ENCODE measurements around the gene ZNF280A. TPM values are rescaled to one million over a fixed set of nuclear protein-coding genes. Genes with fewer than 3 reads are reported as not detected.
A peak's percentile ranks its signal among the peaks of the same experiment; 100 is the strongest.

Gene ZNF280A
- total RNA-seq, 1 experiment from 2014 or later, result not detected

DNA sequence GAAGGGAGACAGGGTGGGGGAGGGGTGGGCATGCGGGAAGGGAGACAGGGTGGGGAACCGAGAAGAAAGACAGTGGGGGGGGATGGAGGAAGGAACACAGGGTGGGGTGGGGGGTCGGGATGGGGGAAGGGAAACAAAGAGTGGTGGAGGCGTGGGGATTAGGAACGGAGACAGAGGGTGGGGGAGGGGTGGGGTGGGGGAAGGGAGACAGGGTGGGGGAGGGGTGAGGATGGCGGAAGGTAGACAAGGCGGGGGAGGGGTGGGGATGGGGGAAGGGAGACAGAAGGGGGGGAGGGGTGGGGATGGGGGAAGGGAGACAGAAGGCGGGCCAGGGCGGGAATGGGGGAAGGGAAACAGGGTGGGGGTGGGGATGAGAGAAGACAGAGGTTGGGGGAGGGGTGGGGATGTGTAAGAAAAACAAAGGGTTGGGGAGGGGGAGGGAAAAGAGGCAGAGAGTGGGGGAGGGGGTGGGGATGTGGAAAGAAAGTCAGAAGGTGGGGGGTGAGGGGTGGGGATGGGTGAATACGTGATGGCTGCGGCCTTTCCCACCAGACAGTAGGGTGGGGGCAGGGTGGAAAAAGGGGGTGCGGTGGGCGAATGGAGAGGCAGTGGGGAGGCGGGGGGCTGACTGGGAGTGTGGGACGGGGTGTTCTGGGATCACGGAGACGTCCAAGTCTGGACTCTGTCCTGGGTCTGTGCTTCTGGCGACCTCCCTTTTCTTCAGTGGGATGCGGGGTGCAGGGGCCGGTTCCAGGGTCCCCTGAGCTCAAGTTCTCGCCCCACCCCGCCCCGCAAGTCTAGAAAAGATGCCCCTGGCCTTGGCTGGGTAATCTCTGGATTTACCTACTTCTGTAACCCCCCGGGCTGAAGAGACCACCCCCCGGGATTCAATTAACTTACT lies 38.3 kb upstream of the ZNF280A start:
- DNase-seq, result no peak
- peak overlapping the region; percentile 74 for H3K4me3 ChIP-seq (ENCODE audit: low read length)
- H4K20me1 ChIP-seq (ENCODE audit: low read length), result no peaks in the 10 kb centered on the region
- H3K4me2 ChIP-seq (ENCODE audit: low read length), result peak overlapping the region; percentile 81
- no peak for TF ChIP-seq EZH2 (IDR thresholded peaks at IDR 0.05; ENCODE audit: low read length, unreplicated experiment)
- TF ChIP-seq EZH2phosphoT487 (IDR thresholded peaks at IDR 0.05; ENCODE audit: borderline replicate concordance, low read length), result no peak
- TF ChIP-seq, protein P1, sequence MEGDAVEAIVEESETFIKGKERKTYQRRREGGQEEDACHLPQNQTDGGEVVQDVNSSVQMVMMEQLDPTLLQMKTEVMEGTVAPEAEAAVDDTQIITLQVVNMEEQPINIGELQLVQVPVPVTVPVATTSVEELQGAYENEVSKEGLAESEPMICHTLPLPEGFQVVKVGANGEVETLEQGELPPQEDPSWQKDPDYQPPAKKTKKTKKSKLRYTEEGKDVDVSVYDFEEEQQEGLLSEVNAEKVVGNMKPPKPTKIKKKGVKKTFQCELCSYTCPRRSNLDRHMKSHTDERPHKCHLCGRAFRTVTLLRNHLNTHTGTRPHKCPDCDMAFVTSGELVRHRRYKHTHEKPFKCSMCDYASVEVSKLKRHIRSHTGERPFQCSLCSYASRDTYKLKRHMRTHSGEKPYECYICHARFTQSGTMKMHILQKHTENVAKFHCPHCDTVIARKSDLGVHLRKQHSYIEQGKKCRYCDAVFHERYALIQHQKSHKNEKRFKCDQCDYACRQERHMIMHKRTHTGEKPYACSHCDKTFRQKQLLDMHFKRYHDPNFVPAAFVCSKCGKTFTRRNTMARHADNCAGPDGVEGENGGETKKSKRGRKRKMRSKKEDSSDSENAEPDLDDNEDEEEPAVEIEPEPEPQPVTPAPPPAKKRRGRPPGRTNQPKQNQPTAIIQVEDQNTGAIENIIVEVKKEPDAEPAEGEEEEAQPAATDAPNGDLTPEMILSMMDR (conservative IDR thresholded peaks at IDR 0.05; ENCODE audit: low read depth, low read length), result no peak
- H3K36me3 ChIP-seq (ENCODE audit: low read depth, low read length), result no peaks in the 10 kb centered on the region
- no peaks in the 10 kb centered on the region for H3K27me3 ChIP-seq (ENCODE audit: low read length)
- CTCF ChIA-PET, result no interaction called here
- BruUV-seq (replicated peaks), result no TSS peak
- POLR2A ChIA-PET (ENCODE audit: unreplicated experiment), result no interaction called here
- H3K9me3 ChIP-seq (ENCODE audit: low read length), result no peaks in the 10 kb centered on the region
- intact Hi-C loops (cut with micrococcal nuclease), result no loop called here
- H2AFZ ChIP-seq (ENCODE audit: low read length), result peak overlapping the region; percentile 88
- no peaks in the 10 kb centered on the region for H3K4me1 ChIP-seq (ENCODE audit: insufficient read depth, low read length)
- no peaks in the 10 kb centered on the region for H3F3A ChIP-seq (ENCODE audit: low read length, unreplicated experiment)
- H3K27ac ChIP-seq (ENCODE audit: low read length), result no peak overlapping the region
- no peaks in the 10 kb centered on the region for H3K9me2 ChIP-seq (replicated peaks; ENCODE audit: low read length)
- H3K9ac ChIP-seq (ENCODE audit: low read length), result peak overlapping the region; percentile 53
- ATAC-seq, result no peak; the same call in 1 of the 2 replicates
- H3K79me2 ChIP-seq (ENCODE audit: low read length), result no peaks in the 10 kb centered on the region

DNA sequence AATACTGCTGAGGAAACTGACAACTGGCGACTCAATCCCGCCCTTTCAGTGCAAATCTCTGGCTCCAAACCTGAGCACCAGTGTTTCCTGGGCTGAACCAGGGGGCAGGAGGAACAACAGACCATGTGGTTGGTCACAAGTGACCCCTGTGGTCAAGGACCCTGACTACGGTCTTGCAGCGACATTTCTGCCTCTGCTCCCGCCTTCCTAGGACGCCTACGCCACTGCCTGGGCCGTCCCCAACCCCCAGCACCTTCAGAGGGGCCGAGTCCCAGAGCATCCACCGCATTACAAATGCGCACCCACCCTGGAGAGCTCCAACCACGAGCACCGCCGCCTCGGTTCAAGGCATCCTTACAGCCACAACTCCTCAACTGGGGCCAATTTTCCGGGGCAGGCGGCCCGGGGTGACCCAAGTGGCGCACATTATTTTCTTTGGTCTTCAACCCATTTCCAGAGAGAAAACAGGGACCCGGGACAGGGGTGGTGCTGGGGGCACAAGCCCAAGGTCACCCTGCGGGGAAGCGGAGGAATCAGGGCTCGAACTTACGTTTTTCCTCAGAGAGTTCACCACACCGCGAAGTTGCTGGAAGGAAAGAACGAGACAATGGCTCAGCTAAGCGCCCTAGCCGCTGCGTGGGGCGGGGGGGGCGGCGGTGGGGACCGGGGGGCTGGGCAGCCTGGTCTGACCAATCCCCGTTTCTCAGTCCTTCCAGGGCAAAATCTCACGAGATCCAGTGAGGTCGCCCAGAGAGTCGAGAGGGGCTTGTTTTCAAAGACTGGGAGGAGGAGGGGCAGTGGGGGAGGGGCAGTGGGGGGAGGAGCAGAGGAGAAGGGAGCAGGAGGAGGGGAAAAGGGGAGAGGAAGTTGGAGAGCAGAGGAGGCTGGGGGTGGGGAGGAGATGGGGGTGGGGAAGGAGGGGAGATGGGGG lies 37.2 kb upstream of the ZNF280A start:
- no peaks in the 10 kb centered on the region for H3F3A ChIP-seq (ENCODE audit: low read length, unreplicated experiment)
- TF ChIP-seq, protein P1 (conservative IDR thresholded peaks at IDR 0.05; ENCODE audit: low read depth, low read length), result no peak
- TF ChIP-seq EZH2 (IDR thresholded peaks at IDR 0.05; ENCODE audit: low read length, unreplicated experiment) (no peak), EZH2phosphoT487 (IDR thresholded peaks at IDR 0.05; ENCODE audit: borderline replicate concordance, low read length) (no peak)
- no peak overlapping the region for H3K27ac ChIP-seq (ENCODE audit: low read length)
- H3K9me3 ChIP-seq (ENCODE audit: low read length), result no peaks in the 10 kb centered on the region
- H3K79me2 ChIP-seq (ENCODE audit: low read length), result no peaks in the 10 kb centered on the region
- TSS peak; percentile 30 for BruUV-seq (replicated peaks)
- intact Hi-C loops (cut with micrococcal nuclease), result no loop called here
- H3K9ac ChIP-seq (ENCODE audit: low read length), result no peak overlapping the region
- POLR2A ChIA-PET (ENCODE audit: unreplicated experiment), result no interaction called here
- H2AFZ ChIP-seq (ENCODE audit: low read length), result no peak overlapping the region
- no peak for ATAC-seq
- no peaks in the 10 kb centered on the region for H4K20me1 ChIP-seq (ENCODE audit: low read length)
- CTCF ChIA-PET, result no interaction called here
- H3K36me3 ChIP-seq (ENCODE audit: low read depth, low read length), result no peaks in the 10 kb centered on the region
- no peaks in the 10 kb centered on the region for H3K4me1 ChIP-seq (ENCODE audit: insufficient read depth, low read length)
- no peak overlapping the region for H3K4me2 ChIP-seq (ENCODE audit: low read length)
- DNase-seq, result no peak
- no peaks in the 10 kb centered on the region for H3K27me3 ChIP-seq (ENCODE audit: low read length)
- no peak overlapping the region for H3K4me3 ChIP-seq (ENCODE audit: low read length)
- H3K9me2 ChIP-seq (replicated peaks; ENCODE audit: low read length), result no peaks in the 10 kb centered on the region

Measured in PC-3 (cell line).